ENCODE measurements around the gene RIMKLB.
A peak's percentile ranks its signal among the peaks of the same experiment; 100 is the strongest.
"Not testable (repeated sequence)": the region's sequence is repeated elsewhere in the genome, so short reads cannot be mapped to it uniquely, and the experiment has no call there.

RIMKLB gene

DNA sequence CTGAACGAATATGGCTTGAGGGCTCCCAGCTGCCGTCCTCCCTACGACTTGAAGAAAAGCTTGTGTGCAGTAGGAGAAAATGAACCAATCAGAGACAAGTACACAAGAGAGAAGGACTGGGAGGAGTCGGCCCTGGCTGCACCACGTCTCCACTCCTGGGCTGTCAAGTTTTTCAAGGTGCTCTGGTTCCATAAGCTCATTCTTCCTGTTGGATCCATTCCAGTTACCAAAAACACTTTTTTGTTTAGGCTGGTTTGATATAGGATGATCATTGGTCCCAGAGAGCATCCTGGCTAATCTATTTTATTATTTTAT, 121.8 kb downstream of the RIMKLB start:
- Histone ChIP-seq H3K4me1 (ENCODE audit: control insufficient read depth, insufficient read depth, low read length) (peaks cover 37% of the 10 kb centered on the region), H3K9ac (ENCODE audit: low read length) (no peak overlapping the region), H3K36me3 (ENCODE audit: control insufficient read depth, insufficient read depth, low read length) (no peaks in the 10 kb centered on the region), H3K27ac (ENCODE audit: low read depth, low read length) (peak overlapping the region; percentile 23; the same call in 1 of the 2 replicates), H3K27me3 (ENCODE audit: control insufficient read depth, insufficient read depth, low read length) (no peaks in the 10 kb centered on the region), H3K9me3 (ENCODE audit: control insufficient read depth, insufficient read depth, low read depth, low read length) (no peaks in the 10 kb centered on the region; the same call in 1 of the 2 replicates), H3K4me3 (ENCODE audit: low read depth, low read length) (no peak overlapping the region)

DNA sequence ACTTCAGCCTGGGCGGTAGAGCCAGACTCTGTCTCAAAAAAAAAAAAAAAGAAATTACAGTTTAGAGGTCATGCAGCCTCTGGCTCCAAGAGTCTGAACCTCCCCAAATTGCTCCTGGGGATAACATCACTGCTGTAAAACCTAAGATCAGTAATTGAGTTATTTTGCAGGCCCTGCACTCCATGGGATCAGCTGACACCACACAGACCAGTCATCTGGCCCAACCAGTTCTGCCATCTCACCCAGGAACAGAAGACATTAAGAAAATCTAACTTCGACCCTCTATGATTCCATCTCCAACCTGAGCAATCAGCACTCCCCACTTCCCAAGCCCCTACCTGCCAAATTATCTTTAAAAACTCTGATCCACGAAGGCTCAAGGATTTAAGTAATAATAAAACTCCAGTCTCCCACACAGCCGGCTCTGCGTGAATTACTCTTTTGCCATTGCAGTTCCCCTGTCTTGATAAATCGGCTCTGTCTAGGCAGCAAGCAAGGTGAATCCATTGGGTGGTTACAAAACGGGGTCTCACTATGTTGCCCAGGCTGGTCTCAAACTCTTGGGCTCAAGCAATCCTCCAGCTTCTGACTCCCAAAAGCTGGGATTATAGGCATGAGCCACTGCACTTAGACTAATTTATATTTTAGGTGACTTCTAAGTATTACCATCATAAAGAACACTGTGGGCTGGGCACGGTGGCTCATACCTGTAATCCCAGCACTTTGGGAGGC, 123.1 kb downstream of the RIMKLB start:
- H3K27me3 ChIP-seq (ENCODE audit: control insufficient read depth, insufficient read depth, low read length); H3K27ac ChIP-seq (ENCODE audit: low read depth, low read length); H3K4me3 ChIP-seq (ENCODE audit: low read depth, low read length); H3K36me3 ChIP-seq (ENCODE audit: control insufficient read depth, insufficient read depth, low read length); H3K9me3 ChIP-seq (ENCODE audit: control insufficient read depth, insufficient read depth, low read depth, low read length); H3K9ac ChIP-seq (ENCODE audit: low read length): not testable (repeated sequence)
- peaks cover 37% of the 10 kb centered on the region for H3K4me1 ChIP-seq (ENCODE audit: control insufficient read depth, insufficient read depth, low read length)

DNA sequence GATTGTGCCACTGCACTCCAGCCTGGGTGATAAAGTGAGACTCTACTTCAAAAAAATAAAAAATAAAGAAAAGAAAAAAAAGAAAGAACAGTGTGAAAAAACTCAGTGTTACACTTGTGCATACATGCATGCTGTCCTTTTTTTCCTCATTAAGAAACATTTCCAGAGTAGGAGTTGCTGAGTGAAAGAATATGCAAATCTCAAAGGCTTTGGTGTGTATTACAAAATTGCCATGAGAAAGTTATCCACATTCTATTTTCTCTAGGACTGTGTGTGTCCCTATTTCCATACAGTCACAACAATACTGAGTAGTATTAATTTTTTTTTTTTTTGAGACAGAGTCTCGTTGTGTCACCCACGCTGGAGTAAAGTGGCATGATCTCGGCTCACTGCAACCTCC, 123.8 kb downstream of the RIMKLB start:
- H3K27me3 ChIP-seq (ENCODE audit: control insufficient read depth, insufficient read depth, low read length) = no peaks in the 10 kb centered on the region
- no peaks in the 10 kb centered on the region for H3K36me3 ChIP-seq (ENCODE audit: control insufficient read depth, insufficient read depth, low read length)
- no peak overlapping the region for H3K9ac ChIP-seq (ENCODE audit: low read length)
- peaks cover 3% of the 10 kb centered on the region; the same call in 1 of the 2 replicates for H3K9me3 ChIP-seq (ENCODE audit: control insufficient read depth, insufficient read depth, low read depth, low read length)
- no peak overlapping the region for H3K27ac ChIP-seq (ENCODE audit: low read depth, low read length)
- H3K4me1 ChIP-seq (ENCODE audit: control insufficient read depth, insufficient read depth, low read length) = peaks cover 34% of the 10 kb centered on the region
- no peak overlapping the region for H3K4me3 ChIP-seq (ENCODE audit: low read depth, low read length)

DNA sequence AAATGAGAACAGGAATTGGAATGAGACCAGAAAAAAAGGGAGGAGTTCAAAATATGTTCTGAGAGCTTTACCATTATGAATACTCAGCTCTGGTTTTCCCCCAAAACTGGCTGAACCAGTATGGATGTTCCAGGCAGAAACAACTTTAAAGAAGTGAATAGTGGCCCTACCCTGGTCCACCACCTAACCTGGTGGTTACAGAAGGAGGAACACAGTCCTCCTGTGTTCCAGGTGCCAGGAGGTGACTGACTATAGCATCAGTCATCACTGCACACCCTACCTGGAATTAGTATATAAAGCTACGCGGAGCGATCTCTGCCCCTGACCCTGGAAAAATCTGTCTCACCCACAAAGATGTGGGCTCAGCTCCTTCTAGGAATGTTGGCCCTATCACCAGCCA, 124.5 kb downstream of the RIMKLB start, which contains the start of gene A2ML1:
Gene A2ML1, plus strand, starts transcription at position 324 of the 400 bp plus-strand sequence. Its CDS starts 31 bp downstream, at position 355.
- Histone ChIP-seq H3K4me3 (ENCODE audit: low read depth, low read length) (no peak within 1 kb of the TSS), H3K36me3 (ENCODE audit: control insufficient read depth, insufficient read depth, low read length) (no peaks in the 10 kb centered on the region), H3K27me3 (ENCODE audit: control insufficient read depth, insufficient read depth, low read length) (no peaks in the 10 kb centered on the region), H3K27ac (ENCODE audit: low read depth, low read length) (no peak within 1 kb of the TSS; the same call in 1 of the 2 replicates), H3K4me1 (ENCODE audit: control insufficient read depth, insufficient read depth, low read length) (peaks cover 31% of the 10 kb centered on the region), H3K9ac (ENCODE audit: low read length) (no peak within 1 kb of the TSS), H3K9me3 (ENCODE audit: control insufficient read depth, insufficient read depth, low read depth, low read length) (peaks cover 3% of the 10 kb centered on the region; the same call in 1 of the 2 replicates)

DNA sequence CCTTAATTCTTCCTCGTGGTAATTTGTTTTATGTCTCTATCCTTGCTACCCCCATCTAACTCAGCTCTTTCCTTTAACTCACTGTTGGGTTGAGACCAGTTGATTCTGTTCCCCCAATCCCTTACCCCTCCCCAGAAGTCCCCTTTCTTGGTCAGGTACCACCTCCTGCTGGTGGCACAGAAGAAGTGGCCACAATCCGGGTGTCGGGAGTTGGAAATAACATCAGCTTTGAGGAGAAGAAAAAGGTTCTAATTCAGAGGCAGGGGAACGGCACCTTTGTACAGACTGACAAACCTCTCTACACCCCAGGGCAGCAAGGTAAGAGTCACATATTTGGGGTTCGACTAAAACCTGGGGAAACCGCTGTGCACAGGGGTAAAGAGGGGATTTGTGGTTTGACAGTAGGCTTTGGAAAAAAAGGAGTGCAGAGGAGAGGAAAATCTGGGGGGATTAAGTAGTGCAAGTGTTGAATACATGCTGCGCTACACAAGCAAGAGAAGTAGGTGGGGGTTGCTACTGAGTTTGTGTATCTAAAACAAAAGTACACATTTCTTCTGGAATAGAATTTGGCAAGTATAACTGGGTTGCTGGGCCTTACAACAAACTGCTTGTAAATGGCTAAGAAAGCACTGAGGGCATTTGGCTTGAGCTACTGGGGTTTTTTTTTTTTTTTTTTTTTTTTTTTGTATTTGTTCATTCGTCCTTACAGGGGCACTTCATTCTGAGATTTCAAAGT, 125.9 kb downstream of the RIMKLB start:
- H3K27me3 ChIP-seq (ENCODE audit: control insufficient read depth, insufficient read depth, low read length) = no peaks in the 10 kb centered on the region
- peaks cover 3% of the 10 kb centered on the region; the same call in 1 of the 2 replicates for H3K9me3 ChIP-seq (ENCODE audit: control insufficient read depth, insufficient read depth, low read depth, low read length)
- H3K4me1 ChIP-seq (ENCODE audit: control insufficient read depth, insufficient read depth, low read length) = peaks cover 40% of the 10 kb centered on the region
- H3K27ac ChIP-seq (ENCODE audit: low read depth, low read length) = no peak overlapping the region
- H3K36me3 ChIP-seq (ENCODE audit: control insufficient read depth, insufficient read depth, low read length) = no peaks in the 10 kb centered on the region
- H3K4me3 ChIP-seq (ENCODE audit: low read depth, low read length) = peak overlapping the region; percentile 8; the same call in 1 of the 2 replicates
- no peak overlapping the region for H3K9ac ChIP-seq (ENCODE audit: low read length)

DNA sequence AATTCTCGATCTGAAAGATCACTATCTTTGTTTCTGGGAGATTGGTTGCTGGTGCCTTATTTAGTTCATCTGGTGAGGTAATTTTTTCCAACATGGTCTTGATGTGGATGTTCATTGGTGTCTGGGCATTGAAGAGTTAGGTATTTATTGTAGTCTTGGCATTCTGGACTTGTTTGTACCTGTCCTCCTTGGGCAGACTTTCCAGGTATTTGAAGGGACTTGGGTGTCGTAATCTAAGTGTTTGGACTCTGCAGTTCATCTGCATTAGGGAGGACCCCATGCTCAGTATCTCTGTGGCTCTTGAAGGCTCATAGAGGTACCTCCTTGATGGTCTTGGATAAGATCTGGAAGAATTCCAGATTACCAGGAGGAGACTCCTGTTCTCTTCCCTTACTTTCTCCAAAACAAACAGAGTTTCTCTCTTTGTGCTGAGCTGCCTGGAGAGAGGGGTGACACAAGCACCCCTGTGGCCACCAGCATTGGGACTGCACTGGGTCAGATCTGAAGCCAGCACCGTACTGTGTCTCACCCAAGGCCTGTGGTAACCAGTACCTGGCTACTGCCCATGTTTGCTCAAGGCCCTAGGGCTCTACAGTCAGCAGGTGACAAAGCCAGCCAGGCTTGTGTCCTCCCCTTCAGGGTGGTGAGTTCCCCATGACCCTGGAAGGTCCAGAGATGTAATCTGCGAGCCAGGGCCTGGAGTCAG, 129.9 kb downstream of the RIMKLB start:
- Histone ChIP-seq H3K9ac (ENCODE audit: low read length) (no peak overlapping the region), H3K4me1 (ENCODE audit: control insufficient read depth, insufficient read depth, low read length) (peaks cover 51% of the 10 kb centered on the region), H3K27ac (ENCODE audit: low read depth, low read length) (no peak overlapping the region), H3K27me3 (ENCODE audit: control insufficient read depth, insufficient read depth, low read length) (no peaks in the 10 kb centered on the region), H3K36me3 (ENCODE audit: control insufficient read depth, insufficient read depth, low read length) (no peaks in the 10 kb centered on the region), H3K9me3 (ENCODE audit: control insufficient read depth, insufficient read depth, low read depth, low read length) (peaks cover 3% of the 10 kb centered on the region; the same call in 1 of the 2 replicates), H3K4me3 (ENCODE audit: low read depth, low read length) (no peak overlapping the region)

DNA sequence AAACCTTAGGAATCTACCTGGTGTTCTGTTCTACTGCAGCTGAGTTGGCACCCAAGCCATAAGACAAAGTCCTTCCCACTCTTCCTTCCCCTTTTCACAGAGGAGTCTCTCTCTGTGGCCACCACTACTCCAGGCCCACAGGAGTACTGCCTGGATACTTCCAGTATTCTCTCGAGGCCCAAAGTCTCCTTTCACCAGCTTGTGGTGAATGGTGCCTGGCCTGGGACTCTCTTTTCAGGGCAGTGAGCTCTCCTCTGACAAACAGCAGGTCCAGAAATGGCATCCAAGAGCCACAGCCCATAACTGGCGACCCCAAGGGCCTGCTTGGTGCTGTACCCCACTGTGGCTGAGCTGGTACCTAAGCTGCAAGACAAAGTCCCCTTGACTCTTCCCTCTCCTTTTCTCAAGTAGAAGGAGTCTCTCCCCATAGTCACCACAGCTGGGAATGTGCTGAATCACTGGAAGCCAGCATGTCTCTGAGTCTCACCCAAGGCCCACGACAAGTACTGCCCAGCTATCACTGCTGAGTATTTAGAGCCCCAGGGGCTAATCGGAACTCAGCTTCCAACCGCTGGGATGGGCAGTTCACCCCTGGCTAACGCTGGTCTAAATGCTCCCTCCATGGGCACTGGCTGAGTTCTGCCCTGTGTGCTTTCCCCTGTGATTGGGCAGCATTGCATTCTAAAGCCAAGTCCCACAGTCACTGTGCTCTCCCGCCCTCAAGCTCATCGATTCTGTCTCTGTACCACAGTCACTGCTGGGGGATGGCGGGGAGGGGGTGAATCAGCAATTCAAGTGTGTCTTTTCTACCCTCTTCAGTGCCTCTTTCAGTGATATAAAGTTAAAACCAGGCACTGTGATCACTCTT, 130.7 kb downstream of the RIMKLB start:
- Histone ChIP-seq H3K27ac (ENCODE audit: low read depth, low read length) (peak overlapping the region; percentile 39; the same call in 1 of the 2 replicates), H3K9me3 (ENCODE audit: control insufficient read depth, insufficient read depth, low read depth, low read length) (peaks cover 3% of the 10 kb centered on the region; the same call in 1 of the 2 replicates), H3K4me1 (ENCODE audit: control insufficient read depth, insufficient read depth, low read length) (peaks cover 47% of the 10 kb centered on the region), H3K36me3 (ENCODE audit: control insufficient read depth, insufficient read depth, low read length) (no peaks in the 10 kb centered on the region), H3K4me3 (ENCODE audit: low read depth, low read length) (no peak overlapping the region), H3K27me3 (ENCODE audit: control insufficient read depth, insufficient read depth, low read length) (no peaks in the 10 kb centered on the region), H3K9ac (ENCODE audit: low read length) (peak overlapping the region; percentile 16)

DNA sequence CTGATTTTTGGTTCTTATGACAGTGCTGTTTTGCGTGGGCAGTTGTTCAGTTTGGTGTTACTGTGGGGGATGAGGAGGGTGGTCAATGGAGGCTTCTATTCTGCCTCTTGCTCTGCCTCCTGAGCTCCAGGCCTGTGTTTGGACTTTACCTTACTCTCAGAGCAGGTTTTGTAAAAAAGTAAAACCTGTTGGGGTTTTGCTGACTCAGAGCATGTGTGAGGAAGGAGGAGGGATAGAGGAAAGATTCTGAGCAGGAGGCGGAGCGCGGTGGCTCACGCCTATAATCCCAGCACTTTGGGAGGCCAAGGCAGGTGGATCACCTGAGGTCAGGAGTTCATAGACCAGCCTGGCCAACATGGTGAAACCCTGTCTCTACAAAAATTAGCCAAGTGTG, 131.3 kb downstream of the RIMKLB start:
- Histone ChIP-seq H3K27ac (ENCODE audit: low read depth, low read length) (peak overlapping the region; percentile 39; the same call in 1 of the 2 replicates), H3K4me1 (ENCODE audit: control insufficient read depth, insufficient read depth, low read length) (peaks cover 48% of the 10 kb centered on the region), H3K4me3 (ENCODE audit: low read depth, low read length) (no peak overlapping the region), H3K9ac (ENCODE audit: low read length) (peak overlapping the region; percentile 6), H3K27me3 (ENCODE audit: control insufficient read depth, insufficient read depth, low read length) (no peaks in the 10 kb centered on the region), H3K9me3 (ENCODE audit: control insufficient read depth, insufficient read depth, low read depth, low read length) (peaks cover 3% of the 10 kb centered on the region; the same call in 1 of the 2 replicates), H3K36me3 (ENCODE audit: control insufficient read depth, insufficient read depth, low read length) (no peaks in the 10 kb centered on the region)

DNA sequence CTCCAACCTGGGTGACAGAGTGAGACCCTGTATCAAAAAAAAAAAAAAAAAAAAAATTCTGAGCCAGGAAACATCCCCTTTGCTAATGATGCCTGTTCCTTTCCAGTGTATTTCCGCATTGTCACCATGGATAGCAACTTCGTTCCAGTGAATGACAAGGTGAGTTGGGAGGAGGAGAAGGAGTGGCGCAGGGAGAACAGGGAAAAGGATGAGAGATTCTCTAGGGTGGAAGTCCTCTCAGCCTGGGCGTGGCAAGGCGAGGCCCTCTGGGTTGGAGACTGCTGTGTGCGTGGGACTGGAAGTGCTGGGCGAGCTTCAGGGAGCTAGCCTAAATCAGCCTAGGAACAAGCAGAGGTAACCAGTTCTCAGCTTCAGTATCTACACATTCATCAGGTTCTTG, 131.8 kb downstream of the RIMKLB start:
- Histone ChIP-seq H3K4me3 (ENCODE audit: low read depth, low read length) (no peak overlapping the region), H3K36me3 (ENCODE audit: control insufficient read depth, insufficient read depth, low read length) (no peaks in the 10 kb centered on the region), H3K27ac (ENCODE audit: low read depth, low read length) (no peak overlapping the region), H3K4me1 (ENCODE audit: control insufficient read depth, insufficient read depth, low read length) (peaks cover 53% of the 10 kb centered on the region), H3K9me3 (ENCODE audit: control insufficient read depth, insufficient read depth, low read depth, low read length) (peaks cover 3% of the 10 kb centered on the region; the same call in 1 of the 2 replicates), H3K9ac (ENCODE audit: low read length) (no peak overlapping the region), H3K27me3 (ENCODE audit: control insufficient read depth, insufficient read depth, low read length) (no peaks in the 10 kb centered on the region)

DNA sequence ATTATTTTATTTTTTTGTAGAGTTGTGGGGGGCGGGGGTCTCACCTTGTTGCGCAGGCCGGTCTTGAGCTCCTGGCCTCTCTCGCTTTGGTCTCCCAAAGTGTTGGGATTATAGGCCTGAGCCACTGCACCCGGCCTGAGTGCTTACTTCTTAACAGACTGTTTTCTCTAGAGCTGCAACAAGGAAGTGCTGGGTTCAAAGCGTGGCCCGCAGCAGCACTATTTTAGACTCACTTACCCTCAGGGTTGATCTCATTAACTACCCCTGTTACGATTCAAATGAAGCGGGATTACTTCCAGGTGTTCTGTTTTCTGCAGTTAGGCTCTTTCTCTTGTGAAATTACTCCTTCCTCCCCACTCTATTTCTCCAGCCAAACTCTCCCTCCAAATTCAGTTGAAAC, 133.3 kb downstream of the RIMKLB start:
- peak overlapping the region; percentile 88; the same call in 1 of the 2 replicates for H3K27ac ChIP-seq (ENCODE audit: low read depth, low read length)
- H3K36me3 ChIP-seq (ENCODE audit: control insufficient read depth, insufficient read depth, low read length) = no peaks in the 10 kb centered on the region
- peak overlapping the region; percentile 18 for H3K9ac ChIP-seq (ENCODE audit: low read length)

More for the DNA sequence above, 133.3 kb downstream of the RIMKLB start:
- no peaks in the 10 kb centered on the region for H3K9me3 ChIP-seq (ENCODE audit: control insufficient read depth, insufficient read depth, low read depth, low read length)
- H3K27me3 ChIP-seq (ENCODE audit: control insufficient read depth, insufficient read depth, low read length) = no peaks in the 10 kb centered on the region
- H3K4me3 ChIP-seq (ENCODE audit: low read depth, low read length) = no peak overlapping the region
- peaks cover 62% of the 10 kb centered on the region for H3K4me1 ChIP-seq (ENCODE audit: control insufficient read depth, insufficient read depth, low read length)
